NCI-H2196 (cell line): Measurements from ENCODE around the gene COPS9.

Experiments used
- DNase-seq: peaks from one replicate; lab custom pipeline; 2025; ENCODE audit not compliant: unreplicated experiment; lab: John Stamatoyannopoulos, UW

Gene COPS9

GRCh38 chr2:240166761-240167587, 30.9 kb upstream of the COPS9 start:
- DNase-seq: no peak

DNA sequence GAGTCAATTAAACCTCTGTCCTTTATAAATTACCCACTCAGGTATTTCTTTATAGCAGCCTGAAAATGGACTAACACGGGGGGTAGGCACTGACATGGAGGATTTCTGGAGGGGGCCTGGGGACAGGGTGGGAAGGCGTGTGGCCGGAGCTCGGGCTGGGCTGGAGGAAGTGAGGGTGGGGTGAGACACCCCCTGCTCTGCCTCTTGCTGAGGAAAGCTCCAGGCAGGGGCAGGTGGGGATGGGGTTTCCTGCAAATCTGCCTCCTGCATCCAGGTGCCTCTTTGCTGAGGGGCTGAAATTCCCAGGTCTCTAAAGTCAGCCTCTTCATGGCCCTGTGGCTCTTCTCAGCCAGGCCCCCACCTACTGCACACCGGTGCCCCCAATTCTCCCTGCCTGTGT, 30.1 kb upstream of the COPS9 start:
- no peak for DNase-seq

GRCh38 chr2:240165661-240166060, 29.6 kb upstream of the COPS9 start:
- DNase-seq: no peak

DNA sequence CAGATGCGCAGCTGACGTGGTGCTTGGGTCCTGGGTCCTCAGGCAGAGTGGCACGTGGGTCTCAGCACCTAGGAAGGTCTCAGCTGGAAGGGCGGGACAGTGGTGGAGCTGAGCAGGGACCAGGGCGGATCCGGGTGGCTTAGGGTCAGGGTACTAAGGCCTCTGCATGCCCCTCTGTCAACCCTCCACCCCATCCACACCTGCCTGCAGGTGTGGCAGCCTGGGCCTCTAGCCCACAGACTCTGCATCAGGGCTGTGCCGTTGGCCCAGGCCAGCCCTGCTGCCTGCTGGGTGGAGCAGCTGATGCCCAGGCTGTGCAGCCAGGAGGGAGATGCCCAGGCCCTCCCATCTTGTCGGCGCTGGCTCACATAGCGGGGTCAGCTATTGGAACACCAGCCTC, 28.9 kb upstream of the COPS9 start:
- DNase-seq: no peak

- DNase-seq: no peak
Measured at GRCh38 chr2:240164586-240164985, 28.5 kb upstream of the COPS9 start.

- no peak for DNase-seq
Measured at GRCh38 chr2:240163844-240164574, 27.9 kb upstream of the COPS9 start.

- no peak for DNase-seq
Measured at GRCh38 chr2:240162939-240163714, 27.0 kb upstream of the COPS9 start.

- DNase-seq: no peak
Measured at GRCh38 chr2:240162531-240162930, 26.4 kb upstream of the COPS9 start.

DNA sequence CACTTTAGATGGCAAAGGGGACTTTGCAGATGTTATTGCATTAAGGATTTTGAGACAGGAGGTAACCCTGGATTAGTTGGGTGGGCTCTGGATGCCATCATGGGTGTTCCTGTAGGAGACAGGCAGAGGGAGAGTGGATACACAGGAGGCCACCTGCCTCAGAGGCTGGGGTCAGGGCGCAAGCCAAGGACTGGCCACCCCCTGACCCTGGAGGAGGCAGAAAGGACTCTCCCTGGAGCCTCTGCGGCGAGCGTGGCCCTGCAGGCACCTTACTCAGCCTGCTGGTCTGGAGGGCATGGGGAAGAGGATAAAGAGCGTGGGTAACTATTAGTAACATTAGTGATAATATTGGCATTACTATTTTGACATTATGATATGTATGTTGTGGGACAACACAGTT, 25.9 kb upstream of the COPS9 start:
- DNase-seq: no peak

DNA sequence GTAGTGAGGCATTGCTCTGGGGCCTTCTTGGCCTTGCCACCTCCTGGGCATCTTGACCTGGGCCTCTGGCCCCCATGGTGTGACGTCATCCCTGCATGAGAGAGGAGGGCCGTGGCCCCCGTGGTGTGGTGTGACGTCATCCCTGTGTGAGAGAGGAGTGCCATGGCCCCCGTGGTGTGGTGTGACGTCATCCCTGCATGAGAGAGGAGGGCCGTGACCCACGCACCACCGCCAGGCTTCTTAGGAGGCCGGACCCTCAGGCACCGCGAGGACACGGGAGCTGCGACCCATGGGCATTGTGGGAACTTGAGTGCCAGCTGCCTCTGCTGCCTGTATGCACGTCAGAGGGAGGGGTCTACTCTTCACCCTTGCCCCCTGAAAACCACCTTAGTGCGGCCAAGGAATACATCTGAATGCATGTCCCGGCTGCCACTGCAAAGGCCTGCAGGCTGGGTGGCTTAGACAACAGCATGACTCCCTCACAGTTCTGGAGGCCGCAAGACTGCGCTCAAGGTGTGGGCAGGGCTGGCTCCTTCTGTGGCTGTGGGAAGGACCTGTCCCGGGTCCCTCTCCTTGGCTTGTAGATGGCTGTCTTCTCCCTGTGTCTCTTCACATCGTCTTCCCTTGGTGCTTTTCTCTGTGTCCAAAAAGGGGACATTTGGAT, 25.1 kb upstream of the COPS9 start:
- no peak for DNase-seq

GRCh38 chr2:240160291-240161086, 24.4 kb upstream of the COPS9 start:
- DNase-seq: no peak

- no peak for DNase-seq
Measured at GRCh38 chr2:240159251-240159839, 23.2 kb upstream of the COPS9 start.

GRCh38 chr2:240157147-240157470, 21.0 kb upstream of the COPS9 start:
- DNase-seq: no peak

DNA sequence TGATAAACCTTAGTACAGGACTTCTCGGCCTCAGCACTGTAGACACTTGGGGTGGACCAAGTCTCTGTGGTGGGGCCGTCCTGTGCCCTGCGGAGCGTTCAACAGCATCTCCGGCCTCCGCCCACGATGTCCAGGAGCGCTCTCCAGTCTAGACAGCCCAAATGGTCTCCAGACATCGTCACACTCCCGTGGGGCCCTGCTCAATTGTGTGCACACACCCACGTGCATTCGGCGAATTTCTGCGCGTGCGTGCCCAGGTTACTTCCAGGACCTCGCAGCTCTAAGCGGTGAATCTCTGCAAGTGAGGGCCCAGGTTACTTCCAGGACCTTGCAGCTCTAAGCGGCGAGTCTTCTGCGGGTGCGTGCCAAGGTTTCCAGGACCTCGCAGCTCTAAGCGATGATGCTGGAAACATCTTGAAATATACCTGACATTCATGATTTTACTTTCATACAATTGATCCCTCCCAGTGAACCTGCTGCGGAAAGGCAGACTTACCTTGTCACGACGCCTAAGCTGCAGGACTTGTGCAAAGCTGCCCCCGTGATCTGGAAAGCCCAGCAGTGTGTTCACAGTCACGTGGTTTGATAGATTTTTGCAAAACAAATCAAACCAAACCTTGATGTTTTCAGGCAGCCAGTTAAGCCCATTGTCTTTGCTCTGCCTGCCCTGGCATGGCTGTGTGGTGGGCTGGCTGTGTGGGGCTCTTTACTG, 20.5 kb upstream of the COPS9 start:
- no peak for DNase-seq

- no peak for DNase-seq
Measured at GRCh38 chr2:240155745-240156390, 19.8 kb upstream of the COPS9 start.

GRCh38 chr2:240155048-240155744, 19.1 kb upstream of the COPS9 start:
- no peak for DNase-seq

DNA sequence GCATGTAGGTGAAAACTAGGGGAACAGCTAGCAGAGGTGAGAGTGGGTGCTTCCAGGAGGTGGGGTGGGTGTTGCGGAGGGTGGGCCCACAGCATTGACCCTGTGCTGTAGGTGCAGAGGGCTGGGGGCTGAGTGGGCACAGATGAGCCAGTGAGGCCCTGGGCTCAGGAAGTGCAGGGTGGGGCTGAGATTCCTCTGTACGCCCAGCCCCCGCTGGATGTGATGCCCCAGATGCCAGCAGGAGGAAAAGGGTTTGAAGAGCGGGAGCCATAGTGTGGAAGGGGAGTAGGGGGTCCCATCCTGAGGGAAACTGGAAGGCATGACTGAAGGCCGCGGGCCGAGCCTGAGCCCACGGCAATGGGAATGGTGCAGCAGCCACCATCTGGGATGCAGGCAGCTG, 18.5 kb upstream of the COPS9 start:
- no peak for DNase-seq

GRCh38 chr2:240153418-240153817, 17.3 kb upstream of the COPS9 start:
- DNase-seq: no peak
